Smooth muscle cell of the coronary artery (primary cell): ENCODE measurements around the gene KCNA2. TPM values are rescaled to one million over a fixed set of nuclear protein-coding genes. Genes with fewer than 3 reads are reported as not detected.

Experiments used
- total RNA-seq: library from RNA; depleted of rRNA; stranded (reverse); fragments of >200 nt; gene quantifications from 2 replicates; pipeline ENCODE4 v1.2.3, GENCODE V29; 2014; ENCODE audit warnings: low replicate concordance

The KCNA2 gene
- not detected in 2 replicates for total RNA-seq

DNA sequence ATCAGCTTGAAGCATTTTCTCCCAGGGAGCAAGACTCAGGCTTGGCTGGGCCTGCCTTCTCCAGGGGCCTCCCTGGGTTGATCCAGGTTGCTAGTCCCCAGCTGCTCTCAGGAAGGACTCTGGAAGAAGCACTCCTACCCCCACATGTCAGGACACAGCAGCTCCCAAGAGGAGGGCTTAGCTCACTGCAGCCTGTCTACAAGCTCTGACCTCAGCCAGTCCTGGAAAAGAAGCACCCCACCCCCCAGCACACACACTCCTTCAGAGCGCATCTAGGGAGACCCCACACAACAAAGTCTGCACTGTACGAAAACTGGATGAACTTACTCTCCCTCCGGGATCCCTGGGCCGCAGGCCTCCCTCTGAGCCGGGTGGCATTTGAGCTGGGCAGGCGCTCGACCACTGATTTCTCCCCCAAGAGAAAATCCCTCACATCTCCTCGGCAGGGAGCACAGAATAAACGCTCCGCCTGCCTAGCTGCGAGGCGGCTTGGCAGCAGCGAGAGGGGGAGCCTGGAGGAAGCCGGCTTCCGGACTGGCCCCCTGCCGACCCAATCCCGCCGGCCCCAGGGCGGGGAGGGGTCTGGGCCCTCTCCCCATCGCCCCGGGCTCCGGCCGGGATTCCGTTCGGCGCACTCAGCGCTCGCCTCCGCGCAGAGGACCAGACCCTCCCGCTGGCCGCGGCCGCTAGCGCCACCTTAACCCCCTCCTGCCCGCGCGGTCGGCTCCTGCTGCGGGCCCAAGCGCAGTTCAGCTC, at the start of gene KCNA2:
Gene KCNA2 (minus strand): TSS at position 458 of the 756 bp plus-strand sequence. CDS start 1,576 bp downstream, outside the sequence.

Other genes starting within 250 kb of the KCNA2 start
- 10.3 and 44.4 TPM in 2 replicates for gene SLC16A4, start 215.3 kb downstream of the KCNA2 start, total RNA-seq
- gene LAMTOR5, start 198.7 kb downstream of the KCNA2 start, total RNA-seq: 81.1 and 82.1 TPM in 2 replicates
- gene PROK1, start 155.2 kb downstream of the KCNA2 start, total RNA-seq: not detected in 2 replicates
- gene KCNA10, start 87.2 kb downstream of the KCNA2 start, total RNA-seq: not detected in 2 replicates
- 1.4 TPM in 1 of 2 replicates, not detected in the other for gene KCNA3, start 68.6 kb upstream of the KCNA2 start, total RNA-seq